Astrocyte of the spinal cord (primary cell): ENCODE results near the gene PAIP2B.

Experiments
- DNase-seq: peaks from one replicate; pipeline ENCODE4 v3.0.0; 2011; ENCODE audit warnings: low read depth, low spot score
- H3K4me3 ChIP-seq: 2 replicates; pipeline ENCODE4 v1.5.1; 2011; ENCODE audit warnings: low read depth, mild to moderate bottlenecking, low read length, moderate library complexity
- in situ Hi-C: cut with HindIII; loops from 2 replicates; pipeline ENCODE4 v1.10.0; 2017; ENCODE audit warnings: low sequenced_read_pairs
- TF ChIP-seq, protein P1 (sequence below): IDR thresholded peaks from 2 replicates; pipeline ENCODE4 v1.5.1; 2012; ENCODE audit warnings: low read depth, mild to moderate bottlenecking, low read length, inconsistent platforms

The PAIP2B gene

DNA sequence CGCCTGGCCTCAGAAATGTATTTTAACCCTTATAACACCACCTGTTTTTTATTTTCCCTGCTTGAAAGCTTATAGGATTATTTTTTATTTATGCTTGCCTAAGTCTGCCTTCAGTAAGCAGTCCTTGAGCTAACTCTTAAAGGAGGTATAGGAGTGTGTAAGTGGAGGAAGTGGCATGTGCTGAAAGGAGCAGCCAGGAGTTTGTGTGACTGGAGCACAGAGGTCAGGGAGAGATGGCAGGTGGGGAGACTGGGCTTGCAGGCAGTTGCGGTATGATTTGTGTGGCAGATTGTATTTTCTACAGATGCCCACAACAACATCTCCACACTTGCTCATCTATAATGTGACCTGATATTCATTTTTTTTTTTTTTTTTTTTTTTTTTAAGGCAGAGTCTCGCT lies 27.2 kb upstream of the PAIP2B start:
- DNase-seq, result no peak
- in situ Hi-C loops, result no loop called here
- TF ChIP-seq, protein P1, sequence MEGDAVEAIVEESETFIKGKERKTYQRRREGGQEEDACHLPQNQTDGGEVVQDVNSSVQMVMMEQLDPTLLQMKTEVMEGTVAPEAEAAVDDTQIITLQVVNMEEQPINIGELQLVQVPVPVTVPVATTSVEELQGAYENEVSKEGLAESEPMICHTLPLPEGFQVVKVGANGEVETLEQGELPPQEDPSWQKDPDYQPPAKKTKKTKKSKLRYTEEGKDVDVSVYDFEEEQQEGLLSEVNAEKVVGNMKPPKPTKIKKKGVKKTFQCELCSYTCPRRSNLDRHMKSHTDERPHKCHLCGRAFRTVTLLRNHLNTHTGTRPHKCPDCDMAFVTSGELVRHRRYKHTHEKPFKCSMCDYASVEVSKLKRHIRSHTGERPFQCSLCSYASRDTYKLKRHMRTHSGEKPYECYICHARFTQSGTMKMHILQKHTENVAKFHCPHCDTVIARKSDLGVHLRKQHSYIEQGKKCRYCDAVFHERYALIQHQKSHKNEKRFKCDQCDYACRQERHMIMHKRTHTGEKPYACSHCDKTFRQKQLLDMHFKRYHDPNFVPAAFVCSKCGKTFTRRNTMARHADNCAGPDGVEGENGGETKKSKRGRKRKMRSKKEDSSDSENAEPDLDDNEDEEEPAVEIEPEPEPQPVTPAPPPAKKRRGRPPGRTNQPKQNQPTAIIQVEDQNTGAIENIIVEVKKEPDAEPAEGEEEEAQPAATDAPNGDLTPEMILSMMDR, result no peak
- H3K4me3 ChIP-seq, result no peak overlapping the region

DNA sequence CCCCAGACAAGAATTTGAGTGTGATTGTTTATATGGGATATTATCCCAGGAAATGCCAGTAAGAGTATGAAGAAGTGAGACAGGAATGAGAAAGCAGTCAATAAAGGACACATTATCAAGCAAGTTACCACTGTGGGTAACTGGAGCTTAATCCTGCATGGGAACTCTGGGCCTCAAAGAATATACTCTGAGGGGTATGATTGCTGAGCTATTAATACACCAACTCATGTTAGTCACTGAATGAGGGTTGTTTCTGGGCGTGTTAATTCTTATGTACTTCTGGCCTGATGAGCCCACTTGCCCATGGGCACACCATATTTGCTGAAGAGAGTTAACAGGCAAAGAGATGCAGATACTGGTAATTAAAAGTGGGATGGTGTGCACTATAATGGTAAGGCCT lies 26.6 kb upstream of the PAIP2B start:
- H3K4me3 ChIP-seq, result no peak overlapping the region
- TF ChIP-seq, protein P1, result no peak
- in situ Hi-C loops, result no loop called here
- DNase-seq, result no peak

DNA sequence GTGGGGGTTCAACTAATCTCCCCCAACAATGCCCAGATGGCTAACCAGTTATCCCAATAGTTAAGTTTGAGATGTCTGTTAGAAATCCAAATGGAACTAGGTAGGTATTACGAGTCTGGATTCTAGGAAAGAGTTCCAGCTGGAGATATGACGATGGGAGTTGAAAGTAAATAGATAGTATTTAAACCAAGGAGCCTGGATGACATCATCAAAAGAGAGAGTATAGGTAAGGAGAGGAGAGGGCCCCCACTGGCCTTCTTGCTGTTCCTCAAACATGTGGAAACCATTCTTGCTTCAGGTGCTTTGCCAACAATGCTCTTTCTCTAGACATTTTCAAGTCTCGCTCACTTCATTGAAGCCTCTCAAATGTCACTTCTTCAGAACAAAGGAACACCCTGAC lies 26.0 kb upstream of the PAIP2B start:
- H3K4me3 ChIP-seq, result no peak overlapping the region
- no peak for DNase-seq
- in situ Hi-C loops, result no loop called here
- TF ChIP-seq, protein P1, result no peak

DNA sequence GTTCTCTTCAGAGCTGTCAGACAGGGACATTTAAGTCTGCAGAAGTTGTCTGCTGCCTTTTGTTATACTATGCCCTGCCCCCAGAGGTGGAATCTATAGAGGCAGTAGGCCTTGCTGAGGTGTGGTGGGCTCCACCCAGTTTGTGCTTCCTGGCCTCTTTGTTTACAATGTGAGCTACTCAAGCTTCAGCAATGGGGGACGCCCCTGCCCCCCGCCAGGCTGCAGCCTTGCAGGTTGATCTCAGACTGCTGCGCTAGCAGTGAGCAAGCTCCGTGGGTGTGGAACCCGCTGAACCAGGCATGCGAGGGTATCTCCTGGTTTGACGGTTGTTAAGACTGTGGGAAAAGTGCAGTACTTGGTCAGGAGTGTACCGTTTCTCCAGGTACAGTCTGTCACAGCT lies 24.0 kb upstream of the PAIP2B start:
- in situ Hi-C loops, result no loop called here
- no peak for DNase-seq
- TF ChIP-seq, protein P1, result no peak
- no peak overlapping the region for H3K4me3 ChIP-seq

DNA sequence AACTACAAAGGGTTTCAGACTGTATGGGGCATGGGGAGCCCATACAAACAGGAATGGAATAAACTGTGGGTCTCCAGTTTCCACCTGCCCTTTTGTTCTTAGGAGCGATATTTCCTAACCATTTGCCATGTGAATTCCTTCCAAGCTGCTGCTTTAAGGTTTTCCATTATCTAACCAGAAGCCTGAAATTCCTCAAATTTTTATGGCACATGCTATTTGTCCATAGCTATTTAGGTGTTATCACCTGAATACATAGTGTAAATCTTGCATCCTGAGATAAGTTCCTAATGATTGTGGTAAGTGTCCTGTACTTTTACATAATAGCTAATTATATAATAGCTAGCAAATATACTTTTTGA lies 17.4 kb upstream of the PAIP2B start:
- in situ Hi-C loops, result no loop called here
- H3K4me3 ChIP-seq, result no peak overlapping the region
- no peak for DNase-seq
- TF ChIP-seq, protein P1, result no peak

DNA sequence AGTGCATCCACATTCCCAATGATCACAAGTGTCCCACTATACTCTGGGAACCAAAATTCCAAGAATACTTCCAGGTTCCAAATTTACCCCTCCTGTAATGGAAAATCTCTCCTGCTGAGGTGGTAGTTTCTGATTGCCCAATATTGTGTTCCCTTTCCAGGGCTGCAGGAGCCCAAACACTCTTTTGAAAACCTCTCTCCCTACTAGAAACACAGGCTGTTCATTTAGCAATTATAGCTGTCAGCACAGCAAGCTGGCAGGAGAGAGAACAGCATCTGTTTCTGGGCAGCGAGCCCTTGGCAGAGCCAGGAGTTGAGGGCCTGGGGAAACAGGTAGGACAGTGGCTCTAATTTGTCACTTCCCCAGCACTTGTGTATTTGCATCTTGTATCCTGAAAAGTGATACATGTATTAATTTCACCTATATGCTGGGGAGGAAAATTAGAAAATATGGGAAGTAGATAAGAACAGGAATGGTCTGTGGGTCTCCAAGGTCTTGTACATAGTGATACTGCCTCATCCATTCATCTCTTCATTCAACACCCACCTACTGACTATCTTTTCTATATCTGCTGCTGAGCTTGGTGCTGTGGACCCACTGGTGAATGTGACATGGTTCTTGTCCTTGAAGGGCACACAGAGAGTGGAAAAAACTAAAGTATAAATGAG lies 16.9 kb upstream of the PAIP2B start:
- DNase-seq, result no peak
- in situ Hi-C loops, result no loop called here
- no peak overlapping the region for H3K4me3 ChIP-seq
- TF ChIP-seq, protein P1, result no peak

DNA sequence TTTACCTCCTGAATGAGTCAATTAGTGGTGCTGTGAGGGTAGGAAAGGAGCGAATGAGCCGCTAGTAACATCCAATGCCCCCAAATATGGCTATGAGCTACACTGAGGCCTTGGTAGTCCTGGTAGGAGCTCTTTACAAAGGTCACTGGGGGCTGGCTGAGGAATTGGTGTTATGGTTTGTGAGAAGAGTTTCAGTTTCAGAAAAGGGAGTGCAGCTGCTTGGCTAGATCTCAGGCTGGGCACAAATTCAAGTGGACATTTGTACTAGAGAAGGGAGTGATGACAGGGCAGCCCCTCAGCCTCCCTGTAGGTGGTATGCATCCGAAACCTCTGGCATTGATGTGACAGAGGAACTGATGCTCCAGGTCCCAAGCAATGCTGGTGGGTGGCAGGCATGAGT lies 13.9 kb upstream of the PAIP2B start:
- H3K4me3 ChIP-seq, result no peak overlapping the region
- no peak for DNase-seq
- in situ Hi-C loops, result no loop called here
- TF ChIP-seq, protein P1, result no peak
